ENCODE data around the gene UBE3C.
A peak's percentile ranks its signal among the peaks of the same experiment; 100 is the strongest.

UBE3C gene

DNA sequence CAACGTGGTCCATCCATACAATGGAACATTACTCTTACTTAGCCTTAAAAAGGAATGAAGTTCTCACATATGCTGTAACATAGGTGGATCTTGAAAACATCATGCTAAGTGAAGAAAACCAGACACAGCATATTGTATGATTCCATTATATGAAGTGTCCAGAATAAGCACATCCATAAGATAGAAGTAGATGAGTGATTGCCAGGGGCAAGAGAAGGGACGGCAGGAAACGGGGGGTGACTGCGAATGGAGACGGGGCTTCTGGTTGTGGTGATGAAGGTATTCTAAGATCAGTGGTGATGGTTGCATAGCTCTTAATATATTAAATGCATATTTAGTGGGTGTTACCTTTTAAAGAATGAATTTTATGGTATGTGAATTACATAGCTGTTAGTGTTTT is 29.8 kb downstream of the UBE3C start:
- DNase-seq (ENCODE audit: low spot score), result no peak
- TF ChIP-seq, protein P1, sequence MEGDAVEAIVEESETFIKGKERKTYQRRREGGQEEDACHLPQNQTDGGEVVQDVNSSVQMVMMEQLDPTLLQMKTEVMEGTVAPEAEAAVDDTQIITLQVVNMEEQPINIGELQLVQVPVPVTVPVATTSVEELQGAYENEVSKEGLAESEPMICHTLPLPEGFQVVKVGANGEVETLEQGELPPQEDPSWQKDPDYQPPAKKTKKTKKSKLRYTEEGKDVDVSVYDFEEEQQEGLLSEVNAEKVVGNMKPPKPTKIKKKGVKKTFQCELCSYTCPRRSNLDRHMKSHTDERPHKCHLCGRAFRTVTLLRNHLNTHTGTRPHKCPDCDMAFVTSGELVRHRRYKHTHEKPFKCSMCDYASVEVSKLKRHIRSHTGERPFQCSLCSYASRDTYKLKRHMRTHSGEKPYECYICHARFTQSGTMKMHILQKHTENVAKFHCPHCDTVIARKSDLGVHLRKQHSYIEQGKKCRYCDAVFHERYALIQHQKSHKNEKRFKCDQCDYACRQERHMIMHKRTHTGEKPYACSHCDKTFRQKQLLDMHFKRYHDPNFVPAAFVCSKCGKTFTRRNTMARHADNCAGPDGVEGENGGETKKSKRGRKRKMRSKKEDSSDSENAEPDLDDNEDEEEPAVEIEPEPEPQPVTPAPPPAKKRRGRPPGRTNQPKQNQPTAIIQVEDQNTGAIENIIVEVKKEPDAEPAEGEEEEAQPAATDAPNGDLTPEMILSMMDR (IDR thresholded peaks at IDR 0.05; ENCODE audit: borderline replicate concordance, control extremely low read depth, extremely low read depth, insufficient read depth, missing control alignments), result no peak
- in situ Hi-C loops (cut with MboI; ENCODE audit: low sequenced_read_pairs, unreplicated experiment), result no loop called here

DNA sequence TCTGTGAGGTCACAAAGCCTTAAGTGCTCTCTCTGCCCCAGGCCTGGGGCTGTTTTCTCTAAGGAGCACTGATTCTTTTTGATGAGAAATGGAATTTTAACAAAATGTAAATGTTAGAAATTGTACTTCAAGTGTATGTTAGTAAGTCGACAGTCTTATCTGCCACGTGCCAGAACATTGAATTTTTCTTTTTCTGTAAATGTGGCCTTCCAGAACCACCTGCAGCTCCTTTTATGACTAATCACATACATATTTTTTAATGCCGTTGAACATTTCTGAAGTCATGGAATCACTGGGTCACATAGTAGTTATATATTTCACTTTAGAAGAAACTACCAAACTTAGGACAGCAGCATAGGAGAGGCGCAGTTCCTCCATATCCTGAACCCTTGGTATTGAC is 38.0 kb downstream of the UBE3C start:
- TF ChIP-seq, protein P1 (IDR thresholded peaks at IDR 0.05; ENCODE audit: borderline replicate concordance, control extremely low read depth, extremely low read depth, insufficient read depth, missing control alignments), result no peak
- in situ Hi-C loops (cut with MboI; ENCODE audit: low sequenced_read_pairs, unreplicated experiment), result no loop called here
- DNase-seq (ENCODE audit: low spot score), result no peak

- in situ Hi-C loops (cut with MboI; ENCODE audit: low sequenced_read_pairs, unreplicated experiment), result no loop called here
- no peak for DNase-seq (ENCODE audit: low spot score)
- TF ChIP-seq, protein P1 (IDR thresholded peaks at IDR 0.05; ENCODE audit: borderline replicate concordance, control extremely low read depth, extremely low read depth, insufficient read depth, missing control alignments), result no peak
Observed at GRCh38 chr7:157177333-157177982, 38.7 kb downstream of the UBE3C start.

GRCh38 chr7:157177983-157178381 is 39.3 kb downstream of the UBE3C start:
- DNase-seq (ENCODE audit: low spot score), result peak; percentile 49
- in situ Hi-C loops (cut with MboI; ENCODE audit: low sequenced_read_pairs, unreplicated experiment), result no loop called here
- TF ChIP-seq, protein P1 (IDR thresholded peaks at IDR 0.05; ENCODE audit: borderline replicate concordance, control extremely low read depth, extremely low read depth, insufficient read depth, missing control alignments), result no peak

- TF ChIP-seq, protein P1 (IDR thresholded peaks at IDR 0.05; ENCODE audit: borderline replicate concordance, control extremely low read depth, extremely low read depth, insufficient read depth, missing control alignments), result no peak
- DNase-seq (ENCODE audit: low spot score), result no peak
- in situ Hi-C loops (cut with MboI; ENCODE audit: low sequenced_read_pairs, unreplicated experiment), result no loop called here
Observed at GRCh38 chr7:157183832-157184231, 45.1 kb downstream of the UBE3C start.

GRCh38 chr7:157188091-157188665 is 49.5 kb downstream of the UBE3C start:
- TF ChIP-seq, protein P1 (IDR thresholded peaks at IDR 0.05; ENCODE audit: borderline replicate concordance, control extremely low read depth, extremely low read depth, insufficient read depth, missing control alignments), result no peak
- in situ Hi-C loops (cut with MboI; ENCODE audit: low sequenced_read_pairs, unreplicated experiment), result no loop called here
- DNase-seq (ENCODE audit: low spot score), result no peak
